GM12874 (cell line): ENCODE data around the gene FMNL2.

ENCODE experiments used
- TF ChIP-seq, protein P1 (sequence below): IDR thresholded peaks from 2 replicates; pipeline ENCODE4 v1.5.1; 2011; ENCODE audit warnings: low read depth, mild to moderate bottlenecking, control low read depth, low read length, moderate library complexity; ENCODE audit not compliant: insufficient read depth

The FMNL2 gene

DNA sequence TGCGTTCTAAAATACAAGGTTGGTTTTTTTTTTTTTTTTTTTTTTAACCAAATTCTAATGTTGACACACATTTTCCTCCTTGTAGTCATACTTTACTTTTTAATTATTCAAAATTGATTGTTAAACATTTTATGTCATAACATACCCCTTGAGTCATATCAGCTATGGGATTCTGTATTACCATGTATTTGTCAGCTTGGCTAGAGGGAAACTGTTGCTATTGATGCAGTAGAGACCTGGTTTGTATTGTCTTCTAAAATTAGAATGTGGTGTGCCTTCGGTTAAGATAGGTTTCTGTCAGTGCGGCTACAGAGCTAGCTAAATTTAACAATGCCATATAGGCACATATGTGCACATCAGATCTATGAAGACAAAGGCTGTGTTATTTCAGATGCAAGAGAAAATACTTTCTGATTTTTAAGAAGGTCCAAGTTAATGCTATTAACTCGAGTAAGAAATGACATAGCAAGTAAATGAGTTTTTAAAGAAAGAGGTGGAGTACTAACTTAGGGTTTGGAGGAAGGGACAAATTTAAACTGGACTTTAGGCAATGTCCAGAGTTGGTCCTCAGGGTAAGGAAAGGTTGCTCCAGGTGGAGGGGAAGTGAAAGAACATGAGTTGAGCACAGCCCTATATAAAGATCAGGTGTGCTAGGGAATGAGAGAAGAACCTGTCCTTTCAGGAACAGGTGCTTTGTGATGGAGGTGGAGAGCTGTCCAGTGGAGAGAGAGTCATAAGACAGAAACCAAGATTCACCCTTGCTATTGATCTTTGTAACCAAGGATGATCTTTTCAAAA lies 230.0 kb downstream of the FMNL2 start:
- TF ChIP-seq, protein P1, sequence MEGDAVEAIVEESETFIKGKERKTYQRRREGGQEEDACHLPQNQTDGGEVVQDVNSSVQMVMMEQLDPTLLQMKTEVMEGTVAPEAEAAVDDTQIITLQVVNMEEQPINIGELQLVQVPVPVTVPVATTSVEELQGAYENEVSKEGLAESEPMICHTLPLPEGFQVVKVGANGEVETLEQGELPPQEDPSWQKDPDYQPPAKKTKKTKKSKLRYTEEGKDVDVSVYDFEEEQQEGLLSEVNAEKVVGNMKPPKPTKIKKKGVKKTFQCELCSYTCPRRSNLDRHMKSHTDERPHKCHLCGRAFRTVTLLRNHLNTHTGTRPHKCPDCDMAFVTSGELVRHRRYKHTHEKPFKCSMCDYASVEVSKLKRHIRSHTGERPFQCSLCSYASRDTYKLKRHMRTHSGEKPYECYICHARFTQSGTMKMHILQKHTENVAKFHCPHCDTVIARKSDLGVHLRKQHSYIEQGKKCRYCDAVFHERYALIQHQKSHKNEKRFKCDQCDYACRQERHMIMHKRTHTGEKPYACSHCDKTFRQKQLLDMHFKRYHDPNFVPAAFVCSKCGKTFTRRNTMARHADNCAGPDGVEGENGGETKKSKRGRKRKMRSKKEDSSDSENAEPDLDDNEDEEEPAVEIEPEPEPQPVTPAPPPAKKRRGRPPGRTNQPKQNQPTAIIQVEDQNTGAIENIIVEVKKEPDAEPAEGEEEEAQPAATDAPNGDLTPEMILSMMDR: no peak

DNA sequence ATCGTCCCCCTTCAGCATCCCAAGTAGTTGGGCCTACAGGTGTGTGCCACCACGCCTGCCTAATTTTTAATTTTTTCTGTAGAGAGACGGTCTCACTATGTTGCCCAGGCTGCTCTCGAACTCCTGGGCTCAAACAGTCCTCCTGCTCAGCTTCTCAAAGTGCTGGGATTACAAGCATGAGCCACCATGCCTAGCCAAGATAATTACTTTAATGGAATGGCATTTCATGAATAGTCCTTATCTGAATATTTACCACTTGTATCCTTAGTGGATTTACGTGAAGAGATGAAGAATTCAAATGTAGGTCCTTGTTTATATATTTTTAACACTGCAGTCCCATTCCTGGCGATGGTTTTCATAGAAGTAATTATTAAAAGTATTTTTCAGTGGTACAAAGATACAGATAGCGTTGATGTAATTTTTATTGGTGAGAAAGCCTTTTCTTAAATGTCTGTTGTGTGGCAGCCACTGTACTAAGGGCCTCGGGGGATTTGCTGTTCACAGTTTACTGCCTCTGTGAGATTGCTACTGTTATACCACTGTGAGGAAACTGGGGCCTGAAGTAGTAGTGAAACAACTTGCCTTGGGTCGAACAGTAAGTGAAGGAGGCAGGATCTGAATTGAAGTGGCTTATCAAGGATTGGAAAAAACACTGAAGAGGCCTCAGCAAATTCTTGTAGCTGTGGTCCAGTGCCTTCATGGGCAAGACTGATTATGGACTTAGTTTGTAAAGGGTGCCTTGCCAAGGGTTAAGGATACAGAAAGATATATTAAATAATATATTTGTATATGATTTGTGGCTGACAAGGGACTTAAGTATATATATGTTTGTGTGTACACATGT lies 231.1 kb downstream of the FMNL2 start:
- TF ChIP-seq, protein P1: no peak

DNA sequence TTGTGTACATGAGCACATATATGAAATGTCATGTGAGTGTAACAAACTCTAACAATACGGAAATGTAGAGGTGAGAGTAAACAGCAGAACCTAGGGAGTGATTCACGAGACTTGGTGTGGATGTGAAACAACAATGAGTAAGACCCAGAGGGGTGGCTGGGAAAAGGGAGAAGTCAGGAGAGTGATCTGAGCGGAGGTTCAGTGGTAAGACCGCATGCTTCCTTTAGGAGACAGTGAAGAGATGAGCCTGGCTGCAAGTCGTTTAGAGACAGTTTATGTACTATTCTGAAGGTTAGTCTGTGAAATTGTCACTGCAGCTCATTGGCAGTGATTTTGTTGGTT lies 231.7 kb downstream of the FMNL2 start:
- TF ChIP-seq, protein P1: no peak

DNA sequence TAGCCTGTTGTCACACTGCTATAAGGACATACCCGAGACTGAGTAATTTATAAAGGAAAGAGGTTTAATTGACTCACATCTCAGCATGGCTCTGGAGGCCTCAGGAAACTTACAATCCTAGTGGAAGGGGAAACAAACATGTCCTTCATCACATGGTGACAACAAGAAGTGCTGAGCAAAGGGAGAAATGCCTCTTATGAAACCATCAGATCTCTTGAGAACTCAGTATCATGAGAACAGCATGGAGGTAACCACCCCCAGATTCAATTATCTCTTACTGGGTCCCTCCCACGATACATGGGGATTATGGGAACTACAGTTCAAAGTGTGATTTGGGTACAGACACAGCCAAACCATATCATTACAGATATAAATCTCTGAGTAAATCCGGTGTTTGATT lies 233.6 kb downstream of the FMNL2 start:
- TF ChIP-seq, protein P1: no peak

DNA sequence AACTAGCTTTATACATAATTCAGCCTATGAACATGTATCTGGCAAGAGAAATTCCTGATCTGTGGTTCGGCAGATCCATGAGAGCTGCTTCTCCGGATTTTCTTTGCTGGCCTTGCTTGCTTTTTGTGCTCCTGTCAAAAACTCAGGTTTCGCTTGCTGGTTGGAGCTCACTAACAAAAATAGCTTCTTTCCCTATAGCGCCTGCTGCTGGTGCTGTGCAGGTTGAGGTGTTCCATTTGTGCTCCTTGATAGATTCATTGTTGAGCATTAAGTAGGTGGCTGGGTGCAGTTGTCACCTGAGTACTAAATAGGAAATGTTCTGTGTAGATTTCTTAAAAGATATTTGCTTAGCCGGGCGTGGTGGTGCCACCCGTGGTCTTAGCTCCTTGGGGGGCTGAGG lies 234.2 kb downstream of the FMNL2 start:
- TF ChIP-seq, protein P1: no peak

DNA sequence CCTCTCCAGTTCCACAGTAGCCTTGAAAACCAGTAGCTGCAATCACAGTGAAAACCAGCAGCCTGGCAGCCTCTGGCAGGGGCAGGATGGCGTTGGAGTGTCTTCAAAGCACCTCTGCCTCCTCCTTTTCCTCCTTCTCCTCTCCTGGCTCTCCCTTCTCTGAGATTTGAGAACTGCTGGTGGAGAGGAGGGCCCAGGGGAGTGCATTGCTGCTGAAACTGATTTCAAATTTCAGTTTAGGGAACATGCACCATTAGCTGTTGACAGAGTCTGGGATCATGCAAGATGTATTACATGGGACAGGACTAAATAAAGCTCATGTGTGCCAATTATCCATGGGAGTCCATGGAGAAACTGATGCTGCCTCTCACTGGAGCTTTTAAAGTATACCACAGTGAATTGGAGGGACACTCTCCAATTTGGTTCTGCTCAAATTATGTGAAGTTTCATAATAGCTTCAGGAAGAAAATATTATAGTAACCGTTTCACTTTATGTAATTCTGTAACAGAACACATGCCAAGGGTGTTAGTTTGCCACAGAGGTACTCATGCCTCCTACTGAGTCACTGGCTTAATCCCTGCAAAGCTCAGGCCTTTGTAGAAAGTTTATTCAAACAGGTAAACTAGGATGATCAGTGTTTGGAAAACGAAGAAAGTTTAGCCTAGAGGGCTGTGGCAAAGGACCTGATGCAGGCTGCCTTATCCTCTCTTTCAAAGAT lies 236.2 kb downstream of the FMNL2 start:
- TF ChIP-seq, protein P1: no peak

DNA sequence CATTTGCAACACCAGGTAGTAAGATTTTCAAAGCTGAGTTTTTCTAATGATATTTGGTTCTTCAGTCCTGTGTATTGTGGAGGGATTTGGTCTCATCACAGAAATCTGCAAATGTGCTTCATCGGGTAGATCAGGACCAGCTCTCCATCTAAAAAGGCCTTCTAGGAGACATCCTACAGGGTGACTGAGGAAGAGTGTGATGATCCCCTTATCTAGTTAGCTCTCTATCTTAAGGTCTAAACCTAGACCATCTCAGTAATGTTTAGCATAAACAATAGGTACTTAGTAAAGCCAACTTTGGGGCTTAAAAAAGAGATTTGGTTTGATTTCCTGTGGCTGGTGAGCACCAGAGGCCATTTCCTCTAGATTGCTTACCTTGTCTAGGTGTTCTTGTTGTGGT lies 237.1 kb downstream of the FMNL2 start:
- TF ChIP-seq, protein P1: no peak
